Measurements from ENCODE around the gene DTWD2.

GRCh38 chr5:118806571-118806970, 181.8 kb downstream of the DTWD2 start:
- TF ChIP-seq POLR2A (IDR thresholded peaks at IDR 0.05) (no peak), EP300 (IDR thresholded peaks at IDR 0.05) (no peak), POLR2AphosphoS5 (IDR thresholded peaks at IDR 0.05) (no peak)
- TF ChIP-seq, protein P1, sequence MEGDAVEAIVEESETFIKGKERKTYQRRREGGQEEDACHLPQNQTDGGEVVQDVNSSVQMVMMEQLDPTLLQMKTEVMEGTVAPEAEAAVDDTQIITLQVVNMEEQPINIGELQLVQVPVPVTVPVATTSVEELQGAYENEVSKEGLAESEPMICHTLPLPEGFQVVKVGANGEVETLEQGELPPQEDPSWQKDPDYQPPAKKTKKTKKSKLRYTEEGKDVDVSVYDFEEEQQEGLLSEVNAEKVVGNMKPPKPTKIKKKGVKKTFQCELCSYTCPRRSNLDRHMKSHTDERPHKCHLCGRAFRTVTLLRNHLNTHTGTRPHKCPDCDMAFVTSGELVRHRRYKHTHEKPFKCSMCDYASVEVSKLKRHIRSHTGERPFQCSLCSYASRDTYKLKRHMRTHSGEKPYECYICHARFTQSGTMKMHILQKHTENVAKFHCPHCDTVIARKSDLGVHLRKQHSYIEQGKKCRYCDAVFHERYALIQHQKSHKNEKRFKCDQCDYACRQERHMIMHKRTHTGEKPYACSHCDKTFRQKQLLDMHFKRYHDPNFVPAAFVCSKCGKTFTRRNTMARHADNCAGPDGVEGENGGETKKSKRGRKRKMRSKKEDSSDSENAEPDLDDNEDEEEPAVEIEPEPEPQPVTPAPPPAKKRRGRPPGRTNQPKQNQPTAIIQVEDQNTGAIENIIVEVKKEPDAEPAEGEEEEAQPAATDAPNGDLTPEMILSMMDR (IDR thresholded peaks at IDR 0.05): no peak

All from gastroesophageal sphincter (tissue), 3 donors.